GM23248 (cell line): ENCODE data around the gene HOXA13. TPM values are rescaled to one million over a fixed set of nuclear protein-coding genes. Genes with fewer than 3 reads are reported as not detected.
A peak's percentile ranks its signal among the peaks of the same experiment; 100 is the strongest.

Experiments
- DNase-seq: peaks from one replicate; pipeline ENCODE4 v3.0.0-alpha.2; 2015
- H2AFZ ChIP-seq: fragments of 200-600 bp; sonication (generic); 2 replicates; pipeline ENCODE4 v1.6.1; 2016; ENCODE audit warnings: antibody characterized with exemption
- H3F3A ChIP-seq: fragments of 200-600 bp; sonication (generic); 2 replicates; pipeline ENCODE4 v1.6.1; 2016; ENCODE audit warnings: mild to moderate bottlenecking, antibody characterized with exemption, mixed run types; ENCODE audit not compliant: insufficient read depth
- H3K27ac ChIP-seq: fragments of 200-600 bp; sonication (generic); 2 replicates; pipeline ENCODE4 v1.5.1; 2016; ENCODE audit warnings: mild to moderate bottlenecking
- H3K27me3 ChIP-seq: fragments of 200-600 bp; sonication (generic); replicated peaks from 2 replicates; pipeline ENCODE4 v1.6.1; 2016; ENCODE audit warnings: mild to moderate bottlenecking; ENCODE audit not compliant: insufficient read depth
- H3K36me3 ChIP-seq: fragments of 200-600 bp; sonication (generic); 2 replicates; pipeline ENCODE4 v1.6.1; 2016; ENCODE audit warnings: low read depth, mild to moderate bottlenecking
- H3K4me1 ChIP-seq: fragments of 200-600 bp; sonication (generic); 2 replicates; pipeline ENCODE4 v1.6.1; 2016; ENCODE audit warnings: mild to moderate bottlenecking; ENCODE audit not compliant: insufficient read depth
- H3K4me2 ChIP-seq: fragments of 200-600 bp; sonication (generic); one replicate; pipeline ENCODE4 v1.6.1; 2016; ENCODE audit warnings: mild to moderate bottlenecking; ENCODE audit not compliant: unreplicated experiment
- H3K4me3 ChIP-seq: fragments of 200-600 bp; sonication (generic); 2 replicates; pipeline ENCODE4 v1.5.1; 2016; ENCODE audit warnings: mild to moderate bottlenecking
- H3K79me2 ChIP-seq: fragments of 200-600 bp; sonication (generic); 2 replicates; pipeline ENCODE4 v1.6.1; 2016; ENCODE audit warnings: mild to moderate bottlenecking; ENCODE audit not compliant: insufficient read depth
- H3K9ac ChIP-seq: fragments of 200-600 bp; sonication (generic); 2 replicates; pipeline ENCODE4 v1.6.1; 2016; ENCODE audit warnings: mild to moderate bottlenecking
- H3K9me2 ChIP-seq: fragments of 200-600 bp; sonication (generic); 2 replicates; pipeline ENCODE4 v1.6.1; 2016; ENCODE audit warnings: mixed run types, mild to moderate bottlenecking, moderate library complexity; ENCODE audit not compliant: insufficient read depth
- H3K9me3 ChIP-seq: fragments of 200-600 bp; sonication (generic); one replicate; pipeline ENCODE4 v1.6.1; 2017; ENCODE audit warnings: low read depth
- H4K20me1 ChIP-seq: fragments of 200-600 bp; sonication (generic); 2 replicates; pipeline ENCODE4 v1.6.0; 2016; ENCODE audit not compliant: insufficient read depth
- EZH2 ChIP-seq: fragments of 200-600 bp; sonication (generic); IDR thresholded peaks from 2 replicates; pipeline ENCODE4 v1.6.1; 2018; ENCODE audit warnings: antibody characterized with exemption, mild to moderate bottlenecking; ENCODE audit not compliant: insufficient read depth, poor library complexity, severe bottlenecking
- EZH2phosphoT487 ChIP-seq: fragments of 200-600 bp; sonication (generic); IDR thresholded peaks from 2 replicates; pipeline ENCODE4 v1.6.1; 2018; ENCODE audit warnings: antibody characterized with exemption, moderate library complexity, mild to moderate bottlenecking, low read depth; ENCODE audit not compliant: insufficient read depth
- WGBS, 2 experiments: methylation state at CpG; one replicate each; pipeline ENCODE4 v1.1.6; 2015 to 2017; ENCODE audit warnings: low lambda C conversion rate in 2 of 2, low coverage in 1 of 2; ENCODE audit errors: missing lambda C conversion rate in 2 of 2; 5-methylcytosine and 5-hydroxymethylcytosine counted together
- in situ Hi-C: fragments of 300-500 bp; cut with MboI; formaldehyde crosslinking; loops from 2 replicates; pipeline ENCODE4 v1.15.0; 2020
- polyA plus RNA-seq: library from polyadenylated mRNA; unstranded; fragments of >200 nt; fragmentation: Nextera tagmentation; extraction: Ambion mirVana; gene quantifications from 2 replicates; pipeline ENCODE4 v1.2.1, GENCODE V29; 2016
- total RNA-seq: library from RNA; depleted of rRNA; stranded (reverse); fragments of >200 nt; shearing (Covaris generic); gene quantifications from 2 replicates; pipeline ENCODE4 v1.2.3, GENCODE V29; 2014

The HOXA13 gene
- total and polyA plus RNA-seq, 2 experiments from 2014 or later, result 0.15 to 0.43 TPM

DNA sequence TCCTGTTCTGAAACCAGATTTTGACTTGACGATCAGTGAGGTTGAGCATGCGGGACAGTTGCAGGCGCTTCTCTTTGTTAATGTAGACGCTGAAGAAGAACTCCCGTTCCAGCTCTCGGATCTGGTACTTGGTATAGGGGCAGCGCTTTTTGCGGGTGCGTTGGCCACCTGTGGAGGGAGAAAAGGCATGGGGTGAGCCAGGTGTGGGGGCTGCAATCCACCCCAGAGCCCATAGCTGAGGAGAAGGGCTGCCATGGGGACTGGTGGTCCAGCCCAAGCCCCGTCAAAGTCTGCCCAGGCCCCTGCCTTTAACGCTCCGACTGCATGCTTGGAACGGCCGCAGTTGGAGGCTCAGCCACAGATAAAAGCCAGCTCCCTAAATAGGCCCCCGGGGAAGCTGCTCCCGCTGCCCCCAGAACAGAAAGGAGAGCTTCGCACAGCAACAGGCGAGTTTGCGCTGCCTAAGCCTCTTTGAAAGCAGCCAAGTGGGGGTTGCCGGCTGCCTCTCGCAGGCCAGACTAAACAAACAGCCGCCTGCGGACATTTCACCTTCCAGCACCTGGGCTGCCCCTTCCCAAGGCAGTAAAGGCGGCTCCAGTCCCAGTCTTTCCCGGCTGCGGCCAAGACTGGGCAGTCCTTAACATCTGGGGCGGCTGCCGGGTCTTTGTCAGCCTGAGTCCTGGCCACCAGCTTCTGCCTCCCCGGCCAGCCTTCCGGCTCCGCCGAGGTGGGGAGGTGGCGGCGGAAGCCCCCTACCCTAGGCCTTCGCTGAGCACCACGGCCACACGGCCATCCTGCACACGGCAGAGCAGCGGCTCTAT lies 16.8 kb downstream of the HOXA13 start:
- peaks cover 57% of the 10 kb centered on the region for H3K79me2 ChIP-seq
- in situ Hi-C loops, result no loop called here

DNA sequence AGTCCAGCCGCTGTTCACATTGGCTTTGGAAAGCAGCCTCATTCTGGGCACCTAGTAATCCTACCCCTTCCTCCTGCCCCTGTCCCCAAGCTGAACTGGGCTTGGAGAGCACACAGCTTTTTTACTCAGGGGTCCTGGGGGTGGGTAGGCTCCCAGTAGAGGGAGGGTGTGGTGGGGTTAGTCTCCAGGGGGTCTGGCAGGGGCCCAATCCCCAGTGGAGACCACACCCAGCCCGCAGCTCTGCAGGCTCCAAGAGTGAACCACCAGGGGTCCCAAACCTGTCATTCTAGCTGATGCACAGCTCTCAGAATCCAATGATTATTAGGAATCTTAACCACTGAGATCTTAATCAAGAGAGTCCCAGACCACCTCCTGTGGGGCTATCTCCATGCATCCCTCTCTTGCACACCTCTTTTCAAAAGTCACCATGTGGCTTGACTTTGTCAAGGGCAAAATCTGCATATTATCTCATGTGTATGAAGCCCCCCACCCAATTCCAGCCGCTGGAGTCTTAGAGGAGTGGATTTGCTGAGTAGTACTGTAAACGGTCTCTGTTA lies 17.5 kb downstream of the HOXA13 start:
- peaks cover 64% of the 10 kb centered on the region for H3K79me2 ChIP-seq

More for the DNA sequence above, 16.8 kb downstream of the HOXA13 start:
- peak; percentile 66 for DNase-seq
- no peaks in the 10 kb centered on the region for H3K9me2 ChIP-seq
- H3K4me2 ChIP-seq, result peak overlapping the region; percentile 100
- H3K9me3 ChIP-seq, result no peaks in the 10 kb centered on the region
- TF ChIP-seq EZH2phosphoT487, result no peak
- no peak for TF ChIP-seq EZH2
- peaks cover 32% of the 10 kb centered on the region for H3K4me1 ChIP-seq
- peak overlapping the region; percentile 84 for H2AFZ ChIP-seq
- H3K4me3 ChIP-seq, result peak overlapping the region; percentile 87
- H3F3A ChIP-seq, result peaks cover 8% of the 10 kb centered on the region; the same call in 1 of the 2 replicates
- H3K9ac ChIP-seq, result peak overlapping the region; percentile 82
- 5 to 6% methylated on average over 37 to 39 of the region's 39 CpGs for WGBS, 2 experiments
- peak overlapping the region; percentile 69 for H3K27ac ChIP-seq
- no peaks in the 10 kb centered on the region for H3K27me3 ChIP-seq
- H3K36me3 ChIP-seq, result no peaks in the 10 kb centered on the region
- no peaks in the 10 kb centered on the region for H4K20me1 ChIP-seq

DNA sequence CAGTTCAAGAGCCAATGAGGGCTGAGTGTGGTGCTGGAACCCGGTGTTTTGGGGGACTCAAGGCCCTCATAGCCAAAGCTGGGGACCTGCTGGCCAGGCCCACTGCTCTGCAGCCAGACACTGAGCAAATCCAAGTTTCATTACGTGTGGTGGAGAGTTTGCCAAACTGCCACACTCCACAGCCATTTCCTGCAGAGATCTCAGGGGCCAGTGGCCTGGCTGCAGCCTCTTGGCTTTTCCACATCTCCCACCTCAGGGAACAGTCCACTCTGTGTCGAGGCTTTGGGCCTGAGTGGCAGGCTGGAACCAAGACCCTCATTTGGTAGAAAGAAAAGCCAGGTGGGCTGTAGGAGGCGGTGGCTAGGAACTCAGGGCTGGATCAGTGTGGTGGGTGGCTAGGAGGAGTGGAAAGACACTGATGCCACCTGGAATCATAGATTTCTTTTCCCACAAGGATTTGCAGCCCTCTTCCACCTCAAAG lies 18.1 kb downstream of the HOXA13 start:
- no peaks in the 10 kb centered on the region for H3K27me3 ChIP-seq
- H3K9ac ChIP-seq, result no peak overlapping the region
- no peak for TF ChIP-seq EZH2phosphoT487
- H3K36me3 ChIP-seq, result no peaks in the 10 kb centered on the region
- peaks cover 7% of the 10 kb centered on the region; the same call in 1 of the 2 replicates for H3F3A ChIP-seq
- 41 to 48% methylated on average over 4 of the region's 4 CpGs for WGBS, 2 experiments
- no peak overlapping the region for H2AFZ ChIP-seq
- no peaks in the 10 kb centered on the region for H4K20me1 ChIP-seq
- DNase-seq, result peak; percentile 53
- no peaks in the 10 kb centered on the region for H3K9me2 ChIP-seq
- peaks cover 39% of the 10 kb centered on the region for H3K4me1 ChIP-seq
- peak overlapping the region; percentile 100 for H3K4me2 ChIP-seq
- H3K9me3 ChIP-seq, result no peaks in the 10 kb centered on the region
- H3K27ac ChIP-seq, result peak overlapping the region; percentile 30
- in situ Hi-C loops, result no loop called here
- peaks cover 69% of the 10 kb centered on the region for H3K79me2 ChIP-seq
- no peak overlapping the region for H3K4me3 ChIP-seq

More for the DNA sequence above, 17.5 kb downstream of the HOXA13 start:
- no peaks in the 10 kb centered on the region for H3K9me2 ChIP-seq
- H3K36me3 ChIP-seq, result no peaks in the 10 kb centered on the region
- H3K27me3 ChIP-seq, result no peaks in the 10 kb centered on the region
- H3F3A ChIP-seq, result peaks cover 8% of the 10 kb centered on the region; the same call in 1 of the 2 replicates
- DNase-seq, result no peak
- no peaks in the 10 kb centered on the region for H3K9me3 ChIP-seq
- H3K27ac ChIP-seq, result peak overlapping the region; percentile 30; the same call in 1 of the 2 replicates
- H2AFZ ChIP-seq, result peak overlapping the region; percentile 84; the same call in 1 of the 2 replicates
- no peaks in the 10 kb centered on the region for H4K20me1 ChIP-seq
- peak overlapping the region; percentile 87 for H3K4me3 ChIP-seq
- 31 to 35% methylated on average over 4 of the region's 4 CpGs for WGBS, 2 experiments
- in situ Hi-C loops, result no loop called here
- H3K9ac ChIP-seq, result peak overlapping the region; percentile 82
- H3K4me2 ChIP-seq, result peak overlapping the region; percentile 100
- H3K4me1 ChIP-seq, result peaks cover 36% of the 10 kb centered on the region
- no peak for TF ChIP-seq EZH2
- no peak for TF ChIP-seq EZH2phosphoT487

DNA sequence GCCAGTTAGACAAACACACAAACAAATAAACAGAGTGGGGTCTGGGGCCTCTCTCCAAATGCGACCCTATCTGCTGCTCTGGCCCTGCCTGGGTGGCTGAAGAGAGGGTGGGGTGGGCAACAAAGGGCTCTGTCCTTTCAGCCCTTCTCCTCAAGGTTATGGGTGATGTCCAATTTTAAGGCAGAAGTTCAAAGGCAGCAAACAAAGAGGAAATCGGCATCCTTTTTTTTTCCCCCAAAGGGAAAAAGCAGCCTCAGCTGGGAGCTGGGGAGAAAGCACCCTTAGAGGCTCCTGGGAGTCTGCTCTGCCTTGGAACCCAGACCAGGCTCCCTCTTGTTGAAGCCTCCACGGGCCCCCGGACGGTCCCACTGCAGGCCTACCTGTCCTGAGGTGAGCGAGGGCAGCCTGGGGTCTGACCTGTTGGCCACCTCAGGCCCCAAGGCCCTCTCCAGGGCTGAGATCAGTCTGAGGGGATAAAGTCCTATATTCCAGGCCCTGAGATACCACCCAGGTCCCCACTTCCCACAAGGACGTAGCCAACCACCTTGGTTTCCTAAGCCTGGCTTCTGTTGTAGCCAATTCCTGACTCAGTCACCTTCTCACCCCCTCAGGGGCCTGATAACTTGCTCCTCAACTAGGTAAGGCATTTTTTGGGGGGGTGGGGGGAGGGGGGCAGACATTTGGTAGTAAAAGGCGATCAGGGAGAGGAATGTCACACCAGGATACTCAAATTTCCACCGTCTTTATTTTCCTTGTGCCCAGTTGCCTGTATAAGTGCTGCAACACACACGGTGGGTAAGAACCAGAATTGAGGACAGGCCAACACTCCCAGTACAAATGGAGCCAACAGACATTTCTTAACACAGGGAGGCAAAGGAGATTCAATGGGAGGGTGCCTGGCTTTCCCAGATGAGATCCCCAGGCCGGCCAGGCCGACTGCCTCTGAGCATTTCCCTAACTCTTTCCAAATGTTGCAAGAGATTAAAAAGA lies 19.2 kb downstream of the HOXA13 start:
- 35 to 57% methylated on average over 8 to 12 of the region's 12 CpGs for WGBS, 2 experiments
- in situ Hi-C loops, result no loop called here
- no peaks in the 10 kb centered on the region for H3K36me3 ChIP-seq
- H2AFZ ChIP-seq, result peak overlapping the region; percentile 83
- peaks cover 50% of the 10 kb centered on the region for H3K4me1 ChIP-seq
- TF ChIP-seq EZH2phosphoT487 (no peak), EZH2 (no peak)
- peak overlapping the region; percentile 100 for H3K4me2 ChIP-seq
- peaks cover 80% of the 10 kb centered on the region for H3K79me2 ChIP-seq
- peak overlapping the region; percentile 98 for H3K9ac ChIP-seq
- H4K20me1 ChIP-seq, result no peaks in the 10 kb centered on the region
- H3K9me2 ChIP-seq, result no peaks in the 10 kb centered on the region
- H3K27ac ChIP-seq, result peak overlapping the region; percentile 99
- H3K4me3 ChIP-seq, result peak overlapping the region; percentile 83
- DNase-seq, result peak; percentile 49
- H3K9me3 ChIP-seq, result no peaks in the 10 kb centered on the region
- no peaks in the 10 kb centered on the region for H3K27me3 ChIP-seq
- no peaks in the 10 kb centered on the region for H3F3A ChIP-seq
